DND-41 (cell line): Measurements from ENCODE around the gene SEMA5B.

Experiments
- ATAC-seq: fragments of 200-7000 bp; cut with Tn5 transposase; 3 replicates; pipeline ENCODE4 v1.9.1; 2021; ENCODE audit warnings: low read depth; ENCODE audit not compliant: insufficient read depth
- DNase-seq: peaks from one replicate; pipeline ENCODE4 v3.0.0-alpha.2; 2020
- H2AFZ ChIP-seq: 2 replicates; pipeline ENCODE4 v1.6.0; 2012; ENCODE audit warnings: low read depth, low read length
- H3K27ac ChIP-seq: 2 replicates; pipeline ENCODE4 v1.5.1; 2012; ENCODE audit warnings: low read length, inconsistent platforms
- H3K27me3 ChIP-seq: fragments of 200-600 bp; sonication (generic); 2 replicates; pipeline ENCODE4 v1.6.0; 2012; ENCODE audit warnings: low read length, mild to moderate bottlenecking, inconsistent platforms; ENCODE audit not compliant: insufficient read depth, poor library complexity
- H3K36me3 ChIP-seq: 2 replicates; pipeline ENCODE4 v1.5.1; 2012; ENCODE audit warnings: low read length, inconsistent platforms; ENCODE audit not compliant: insufficient read depth
- H3K4me1 ChIP-seq: 2 replicates; pipeline ENCODE4 v1.5.1; 2012; ENCODE audit warnings: mild to moderate bottlenecking, low read length; ENCODE audit not compliant: insufficient read depth
- H3K4me2 ChIP-seq: 2 replicates; pipeline ENCODE4 v1.6.0; 2012; ENCODE audit warnings: mild to moderate bottlenecking, moderate library complexity, low read length, inconsistent platforms; ENCODE audit not compliant: insufficient read depth
- H3K4me3 ChIP-seq, 2 experiments: fragments of 200-600 bp in 1 of 2; shearing (Covaris generic) in 1 of 2; 2 replicates each; pipeline ENCODE4 v1.5.1; 2012 to 2016; ENCODE audit warnings: inconsistent platforms in 2 of 2, low read length in 2 of 2, mild to moderate bottlenecking in 2 of 2, low read depth in 1 of 2, moderate library complexity in 1 of 2
- H3K79me2 ChIP-seq: 2 replicates; pipeline ENCODE4 v1.6.0; 2012; ENCODE audit warnings: low read length, inconsistent platforms; ENCODE audit not compliant: insufficient read depth
- H3K9ac ChIP-seq: 2 replicates; pipeline ENCODE4 v1.6.0; 2012; ENCODE audit warnings: low read depth, mild to moderate bottlenecking, inconsistent platforms, low read length, moderate library complexity
- H3K9me3 ChIP-seq: 2 replicates; pipeline ENCODE4 v1.5.1; 2012; ENCODE audit warnings: low read length, moderate library complexity, mild to moderate bottlenecking, inconsistent platforms; ENCODE audit not compliant: insufficient read depth, severe bottlenecking
- H4K20me1 ChIP-seq: 2 replicates; pipeline ENCODE4 v1.6.0; 2012; ENCODE audit warnings: low read length; ENCODE audit not compliant: insufficient read depth
- CTCF ChIP-seq: IDR thresholded peaks from 2 replicates; pipeline ENCODE4 v1.5.1; 2012; ENCODE audit warnings: borderline replicate concordance, low read length, moderate library complexity, mild to moderate bottlenecking; ENCODE audit not compliant: poor library complexity, severe bottlenecking; ENCODE audit errors: extremely low read depth
- EZH2 ChIP-seq: IDR thresholded peaks from 3 replicates; pipeline ENCODE4 v1.6.1; 2012; ENCODE audit warnings: borderline replicate concordance, low read depth, mild to moderate bottlenecking, moderate library complexity, low read length, inconsistent platforms; ENCODE audit not compliant: severe bottlenecking

Gene SEMA5B

GRCh38 chr3:122907471-122907870 is 120.1 kb downstream of the SEMA5B start:
- no peak for ATAC-seq
- H3K27ac ChIP-seq: no peak overlapping the region
- peaks cover 9% of the 10 kb centered on the region for H3K27me3 ChIP-seq
- no peaks in the 10 kb centered on the region for H3K79me2 ChIP-seq
- TF ChIP-seq EZH2: no peak
- TF ChIP-seq CTCF: no peak
- H2AFZ ChIP-seq: no peak overlapping the region
- DNase-seq: no peak
- no peak overlapping the region for H3K4me2 ChIP-seq
- no peaks in the 10 kb centered on the region for H3K9me3 ChIP-seq
- H3K36me3 ChIP-seq: no peaks in the 10 kb centered on the region
- no peak overlapping the region for H3K4me3 ChIP-seq
- H3K4me1 ChIP-seq: no peaks in the 10 kb centered on the region
- H4K20me1 ChIP-seq: no peaks in the 10 kb centered on the region
- H3K9ac ChIP-seq: no peak overlapping the region

- Histone ChIP-seq H3K27ac (no peak overlapping the region), H3K4me3 (no peak overlapping the region), H3K9ac (no peak overlapping the region), H3K4me2 (no peak overlapping the region), H3K9me3 (no peaks in the 10 kb centered on the region), H4K20me1 (no peaks in the 10 kb centered on the region), H2AFZ (no peak overlapping the region), H3K4me1 (no peaks in the 10 kb centered on the region), H3K36me3 (no peaks in the 10 kb centered on the region), H3K79me2 (no peaks in the 10 kb centered on the region), H3K27me3 (peaks cover 9% of the 10 kb centered on the region)
- DNase-seq (no peak), ATAC-seq (no peak)
- TF ChIP-seq EZH2: no peak
- no peak for TF ChIP-seq CTCF
These were observed 124.4 kb downstream of the SEMA5B start for GRCh38 chr3:122903171-122903570.

GRCh38 chr3:122902326-122902725 is 125.2 kb downstream of the SEMA5B start:
- peaks cover 9% of the 10 kb centered on the region for H3K27me3 ChIP-seq
- no peaks in the 10 kb centered on the region for H3K4me1 ChIP-seq
- H3K9ac ChIP-seq: no peak overlapping the region
- H3K4me2 ChIP-seq: no peak overlapping the region
- no peak for ATAC-seq
- no peaks in the 10 kb centered on the region for H4K20me1 ChIP-seq
- no peak overlapping the region for H3K27ac ChIP-seq
- no peak for TF ChIP-seq CTCF
- TF ChIP-seq EZH2: no peak
- no peak overlapping the region for H3K4me3 ChIP-seq
- no peaks in the 10 kb centered on the region for H3K36me3 ChIP-seq
- no peak overlapping the region for H2AFZ ChIP-seq
- no peaks in the 10 kb centered on the region for H3K79me2 ChIP-seq
- DNase-seq: no peak
- H3K9me3 ChIP-seq: no peaks in the 10 kb centered on the region

GRCh38 chr3:122898298-122898697 is 129.3 kb downstream of the SEMA5B start:
- DNase-seq: no peak
- Histone ChIP-seq H3K9ac (no peak overlapping the region), H4K20me1 (no peaks in the 10 kb centered on the region), H3K4me1 (no peaks in the 10 kb centered on the region), H2AFZ (no peak overlapping the region), H3K27ac (no peak overlapping the region), H3K4me2 (no peak overlapping the region), H3K27me3 (peaks cover 2% of the 10 kb centered on the region), H3K79me2 (no peaks in the 10 kb centered on the region), H3K36me3 (no peaks in the 10 kb centered on the region), H3K4me3 (no peak overlapping the region), H3K9me3 (no peaks in the 10 kb centered on the region)
- ATAC-seq: no peak
- TF ChIP-seq CTCF (no peak), EZH2 (no peak)
